Measurements from ENCODE around the gene KLHL25. TPM values are rescaled to one million over a fixed set of nuclear protein-coding genes. Genes with fewer than 3 reads are reported as not detected.

Gene KLHL25
- total RNA-seq, 1 donor from 2014 or later, result 4.0 TPM

GRCh38 chr15:85828874-85829273 is 34.1 kb upstream of the KLHL25 start:
- Histone ChIP-seq H3K4me1 (no peaks in the 10 kb centered on the region), H3K36me3 (no peaks in the 10 kb centered on the region), H3K27me3 (ENCODE audit: low read depth) (no peaks in the 10 kb centered on the region), H3K4me3 (no peak overlapping the region), H3K27ac (replicated peaks) (no peak overlapping the region), H3K9me3 (replicated peaks) (no peaks in the 10 kb centered on the region)
- intact Hi-C loops (cut with micrococcal nuclease), result loop anchor here (5.0 kb wide), 1 partner anchor 237 kb away; no protein-coding TSS in a partner anchor
- TF ChIP-seq CTCF (IDR thresholded peaks at IDR 0.05; ENCODE audit: borderline replicate concordance), result no peak
- DNase-seq, result no peak

- no peaks in the 10 kb centered on the region for H3K9me3 ChIP-seq (replicated peaks)
- no peak overlapping the region for H3K4me3 ChIP-seq
- no peaks in the 10 kb centered on the region for H3K4me1 ChIP-seq
- DNase-seq, result no peak
- intact Hi-C loops (cut with micrococcal nuclease), result loop anchor here (5.0 kb wide), 1 partner anchor 236 kb away; no protein-coding TSS in a partner anchor
- no peaks in the 10 kb centered on the region for H3K36me3 ChIP-seq
- TF ChIP-seq CTCF (IDR thresholded peaks at IDR 0.05; ENCODE audit: borderline replicate concordance), result no peak
- no peak overlapping the region for H3K27ac ChIP-seq (replicated peaks)
- no peaks in the 10 kb centered on the region for H3K27me3 ChIP-seq (ENCODE audit: low read depth)
Observed at GRCh38 chr15:85828126-85828525, 33.4 kb upstream of the KLHL25 start.

- H3K9me3 ChIP-seq (replicated peaks), result no peaks in the 10 kb centered on the region
- no peak overlapping the region for H3K4me3 ChIP-seq
- H3K4me1 ChIP-seq, result no peaks in the 10 kb centered on the region
- H3K36me3 ChIP-seq, result no peaks in the 10 kb centered on the region
- no peak for DNase-seq
- no peak for TF ChIP-seq CTCF (IDR thresholded peaks at IDR 0.05; ENCODE audit: borderline replicate concordance)
- no peaks in the 10 kb centered on the region for H3K27me3 ChIP-seq (ENCODE audit: low read depth)
- no peak overlapping the region for H3K27ac ChIP-seq (replicated peaks)
- intact Hi-C loops (cut with micrococcal nuclease), result loop anchor here (5.0 kb wide), 1 partner anchor 235 kb away; no protein-coding TSS in a partner anchor
Observed at GRCh38 chr15:85826756-85827515, 32.2 kb upstream of the KLHL25 start.

GRCh38 chr15:85825719-85826118 is 31.0 kb upstream of the KLHL25 start:
- Histone ChIP-seq H3K4me1 (no peaks in the 10 kb centered on the region), H3K36me3 (no peaks in the 10 kb centered on the region), H3K4me3 (no peak overlapping the region), H3K27ac (replicated peaks) (no peak overlapping the region), H3K9me3 (replicated peaks) (no peaks in the 10 kb centered on the region), H3K27me3 (ENCODE audit: low read depth) (no peaks in the 10 kb centered on the region)
- TF ChIP-seq CTCF (IDR thresholded peaks at IDR 0.05; ENCODE audit: borderline replicate concordance), result no peak
- DNase-seq, result no peak
- intact Hi-C loops (cut with micrococcal nuclease), result loop anchor here (5.0 kb wide), 1 partner anchor 233 kb away; no protein-coding TSS in a partner anchor

GRCh38 chr15:85825118-85825517 is 30.4 kb upstream of the KLHL25 start:
- TF ChIP-seq CTCF (IDR thresholded peaks at IDR 0.05; ENCODE audit: borderline replicate concordance), result no peak
- Histone ChIP-seq H3K4me3 (no peak overlapping the region), H3K4me1 (no peaks in the 10 kb centered on the region), H3K27ac (replicated peaks) (no peak overlapping the region), H3K27me3 (ENCODE audit: low read depth) (no peaks in the 10 kb centered on the region), H3K36me3 (no peaks in the 10 kb centered on the region), H3K9me3 (replicated peaks) (no peaks in the 10 kb centered on the region)
- intact Hi-C loops (cut with micrococcal nuclease), result loop anchor here (5.0 kb wide), 1 partner anchor 233 kb away; no protein-coding TSS in a partner anchor
- DNase-seq, result no peak

All from left ventricle myocardium inferior (tissue), 1 donor.